ENCODE results near the gene RSKR.
A peak's percentile ranks its signal among the peaks of the same experiment; 100 is the strongest.

The RSKR gene

DNA sequence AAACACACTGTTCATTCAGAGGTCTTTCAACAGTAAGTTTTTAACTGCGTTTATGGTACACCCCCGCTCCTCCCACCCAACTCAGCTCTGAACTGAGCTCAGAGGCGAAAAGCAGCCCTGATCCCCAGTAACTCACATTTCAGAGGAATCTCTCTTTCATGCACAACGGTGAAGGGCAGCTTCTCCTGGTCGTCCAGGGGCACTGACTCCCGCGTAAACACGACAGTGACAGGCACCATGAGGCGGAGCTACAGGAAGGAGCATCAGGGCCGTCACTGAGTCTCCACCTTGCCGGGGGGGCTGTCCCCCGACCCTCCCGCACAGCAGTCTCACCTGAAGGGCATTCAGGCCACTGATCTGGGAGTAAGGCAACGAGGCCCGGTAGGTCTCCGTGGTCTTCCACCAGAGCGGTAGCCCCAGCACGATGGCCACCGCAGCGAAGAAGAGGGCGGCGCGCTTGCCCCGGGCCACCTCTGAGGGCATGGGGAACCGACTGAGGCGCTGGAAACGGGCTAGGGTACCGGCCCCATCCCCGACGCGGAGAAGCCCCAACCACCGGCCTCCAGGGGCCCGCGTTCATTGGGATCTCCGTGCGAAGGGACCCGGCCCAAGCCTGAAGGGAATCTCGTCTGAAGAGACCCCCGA, 43.1 kb downstream of the RSKR start:
- peak; percentile 29 for ATAC-seq (ENCODE audit: insufficient read depth, low read depth)
- H3K79me2 ChIP-seq (ENCODE audit: insufficient read depth, low read length) = peaks cover 46% of the 10 kb centered on the region
- H4K20me1 ChIP-seq (ENCODE audit: insufficient read depth, low read length) = no peaks in the 10 kb centered on the region; the same call in 1 of the 2 replicates
- H3K4me2 ChIP-seq (ENCODE audit: insufficient read depth, low read length) = peak overlapping the region; percentile 99
- peak overlapping the region; percentile 93 to 100 for H3K4me3 ChIP-seq (ENCODE audit: low read depth in 1 of 2, low read length in 2 of 2)
- peak; percentile 50 for DNase-seq
- no peaks in the 10 kb centered on the region for H3K27me3 ChIP-seq (ENCODE audit: insufficient read depth, low read length, poor library complexity)
- H3K9me3 ChIP-seq (ENCODE audit: insufficient read depth, low read length, severe bottlenecking) = no peaks in the 10 kb centered on the region
- H3K4me1 ChIP-seq (ENCODE audit: insufficient read depth, low read length) = peaks cover 40% of the 10 kb centered on the region
- H2AFZ ChIP-seq (ENCODE audit: low read depth, low read length) = peak overlapping the region; percentile 96
- peaks cover 22% of the 10 kb centered on the region for H3K36me3 ChIP-seq (ENCODE audit: insufficient read depth, low read length)
- H3K27ac ChIP-seq (ENCODE audit: low read length) = peak overlapping the region; percentile 78
- peak overlapping the region; percentile 81 for H3K9ac ChIP-seq (ENCODE audit: low read depth, low read length)
- TF ChIP-seq EZH2 (IDR thresholded peaks at IDR 0.05; ENCODE audit: borderline replicate concordance, low read depth, low read length, severe bottlenecking) = no peak
- TF ChIP-seq, protein P1, sequence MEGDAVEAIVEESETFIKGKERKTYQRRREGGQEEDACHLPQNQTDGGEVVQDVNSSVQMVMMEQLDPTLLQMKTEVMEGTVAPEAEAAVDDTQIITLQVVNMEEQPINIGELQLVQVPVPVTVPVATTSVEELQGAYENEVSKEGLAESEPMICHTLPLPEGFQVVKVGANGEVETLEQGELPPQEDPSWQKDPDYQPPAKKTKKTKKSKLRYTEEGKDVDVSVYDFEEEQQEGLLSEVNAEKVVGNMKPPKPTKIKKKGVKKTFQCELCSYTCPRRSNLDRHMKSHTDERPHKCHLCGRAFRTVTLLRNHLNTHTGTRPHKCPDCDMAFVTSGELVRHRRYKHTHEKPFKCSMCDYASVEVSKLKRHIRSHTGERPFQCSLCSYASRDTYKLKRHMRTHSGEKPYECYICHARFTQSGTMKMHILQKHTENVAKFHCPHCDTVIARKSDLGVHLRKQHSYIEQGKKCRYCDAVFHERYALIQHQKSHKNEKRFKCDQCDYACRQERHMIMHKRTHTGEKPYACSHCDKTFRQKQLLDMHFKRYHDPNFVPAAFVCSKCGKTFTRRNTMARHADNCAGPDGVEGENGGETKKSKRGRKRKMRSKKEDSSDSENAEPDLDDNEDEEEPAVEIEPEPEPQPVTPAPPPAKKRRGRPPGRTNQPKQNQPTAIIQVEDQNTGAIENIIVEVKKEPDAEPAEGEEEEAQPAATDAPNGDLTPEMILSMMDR (IDR thresholded peaks at IDR 0.05; ENCODE audit: borderline replicate concordance, extremely low read depth, low read length, poor library complexity, severe bottlenecking) = no peak

DNA sequence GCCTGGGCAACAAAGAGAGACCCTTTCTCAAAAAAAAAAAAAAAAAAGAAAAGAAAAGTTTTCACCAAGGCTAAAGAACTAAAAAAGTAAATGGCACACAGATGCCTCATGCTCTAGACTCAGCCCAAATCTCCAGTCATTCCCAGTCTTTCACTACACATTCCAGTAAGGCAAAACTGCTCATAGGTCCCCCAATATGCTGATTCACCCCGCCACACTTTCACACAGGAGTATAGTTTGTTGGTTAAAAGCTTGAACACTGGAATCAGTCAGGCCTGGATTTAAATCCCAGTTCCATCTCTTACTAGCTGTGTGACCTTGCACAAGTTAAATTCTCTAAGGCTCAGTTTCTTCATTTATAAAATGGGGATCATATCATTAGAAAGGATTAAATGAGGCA, 44.5 kb downstream of the RSKR start:
- no peaks in the 10 kb centered on the region for H3K27me3 ChIP-seq (ENCODE audit: insufficient read depth, low read length, poor library complexity)
- H3K9ac ChIP-seq (ENCODE audit: low read depth, low read length) = no peak overlapping the region
- DNase-seq = no peak
- H3K4me2 ChIP-seq (ENCODE audit: insufficient read depth, low read length) = peak overlapping the region; percentile 99
- ATAC-seq (ENCODE audit: insufficient read depth, low read depth) = no peak
- peaks cover 40% of the 10 kb centered on the region for H3K4me1 ChIP-seq (ENCODE audit: insufficient read depth, low read length)
- H3K4me3 ChIP-seq (ENCODE audit: low read depth in 1 of 2, low read length in 2 of 2) = peak overlapping the region in 1 of 2 experiments; percentile 100; a peak in 1 of 4 replicates
- H2AFZ ChIP-seq (ENCODE audit: low read depth, low read length) = no peak overlapping the region
- peaks cover 19% of the 10 kb centered on the region for H3K36me3 ChIP-seq (ENCODE audit: insufficient read depth, low read length)
- H3K9me3 ChIP-seq (ENCODE audit: insufficient read depth, low read length, severe bottlenecking) = no peaks in the 10 kb centered on the region
- TF ChIP-seq, protein P1 (IDR thresholded peaks at IDR 0.05; ENCODE audit: borderline replicate concordance, extremely low read depth, low read length, poor library complexity, severe bottlenecking) = no peak
- TF ChIP-seq EZH2 (IDR thresholded peaks at IDR 0.05; ENCODE audit: borderline replicate concordance, low read depth, low read length, severe bottlenecking) = no peak
- H3K27ac ChIP-seq (ENCODE audit: low read length) = no peak overlapping the region
- H4K20me1 ChIP-seq (ENCODE audit: insufficient read depth, low read length) = no peaks in the 10 kb centered on the region; the same call in 1 of the 2 replicates
- peaks cover 56% of the 10 kb centered on the region for H3K79me2 ChIP-seq (ENCODE audit: insufficient read depth, low read length)

DNA sequence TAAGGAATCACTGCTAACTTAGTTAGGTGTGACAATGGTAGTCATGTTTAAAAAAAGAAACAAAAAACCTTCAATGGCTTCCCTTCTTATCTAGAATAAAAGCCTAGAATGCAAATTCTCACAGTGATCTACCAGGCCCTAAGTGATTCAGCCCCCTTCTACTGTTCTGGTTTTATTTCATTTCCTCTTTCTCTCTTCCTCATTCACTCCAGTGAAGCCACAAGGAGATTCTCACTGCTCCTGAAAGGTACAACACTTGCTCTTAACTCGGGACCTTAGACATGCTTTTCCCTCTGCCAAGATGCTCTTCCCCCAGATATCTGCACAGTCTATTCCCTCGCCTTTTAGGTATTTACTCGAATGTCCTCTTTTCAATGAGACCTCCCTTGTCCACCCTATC, 46.4 kb downstream of the RSKR start:
- TF ChIP-seq, protein P1 (IDR thresholded peaks at IDR 0.05; ENCODE audit: borderline replicate concordance, extremely low read depth, low read length, poor library complexity, severe bottlenecking) = no peak
- no peak for TF ChIP-seq EZH2 (IDR thresholded peaks at IDR 0.05; ENCODE audit: borderline replicate concordance, low read depth, low read length, severe bottlenecking)
- no peaks in the 10 kb centered on the region for H3K27me3 ChIP-seq (ENCODE audit: insufficient read depth, low read length, poor library complexity)
- H3K27ac ChIP-seq (ENCODE audit: low read length) = no peak overlapping the region
- ATAC-seq (ENCODE audit: insufficient read depth, low read depth) (no peak), DNase-seq (no peak)
- no peak overlapping the region for H2AFZ ChIP-seq (ENCODE audit: low read depth, low read length)
- no peaks in the 10 kb centered on the region; the same call in 1 of the 2 replicates for H4K20me1 ChIP-seq (ENCODE audit: insufficient read depth, low read length)
- no peak overlapping the region for H3K9ac ChIP-seq (ENCODE audit: low read depth, low read length)
- peaks cover 28% of the 10 kb centered on the region for H3K36me3 ChIP-seq (ENCODE audit: insufficient read depth, low read length)
- peaks cover 56% of the 10 kb centered on the region for H3K79me2 ChIP-seq (ENCODE audit: insufficient read depth, low read length)
- peaks cover 36% of the 10 kb centered on the region for H3K4me1 ChIP-seq (ENCODE audit: insufficient read depth, low read length)
- H3K9me3 ChIP-seq (ENCODE audit: insufficient read depth, low read length, severe bottlenecking) = no peaks in the 10 kb centered on the region
- H3K4me3 ChIP-seq (ENCODE audit: low read depth in 1 of 2, low read length in 2 of 2) = no peak overlapping the region
- no peak overlapping the region for H3K4me2 ChIP-seq (ENCODE audit: insufficient read depth, low read length)

Measured in DND-41 (cell line).